Body of pancreas (tissue), 4 donors: ENCODE data around the gene FFAR4. TPM values are rescaled to one million over a fixed set of nuclear protein-coding genes. Genes with fewer than 3 reads are reported as not detected.

Source experiments
- ATAC-seq: fragments of 150-250 bp; one replicate; pipeline ENCODE4 v1.9.1; 2016
- DNase-seq, 4 donors: peaks; one replicate each; pipeline ENCODE4 v3.0.0-alpha.2; 2019
- H3K27ac ChIP-seq, 4 donors: fragments of 200-600 bp; sonication (generic); 1 replicate in 3 of 4; 2 replicates in 1 of 4; pipeline versions ENCODE4 v1.5.1 to v1.6.1; 2016 to 2019; ENCODE audit warnings: mild to moderate bottlenecking in 1 of 4, mixed read lengths in 1 of 4, moderate library complexity in 1 of 4
- H3K27me3 ChIP-seq, 2 donors: fragments of 200-600 bp; sonication (generic); one replicate each; pipeline ENCODE4 v1.6.0; 2016; ENCODE audit warnings: mild to moderate bottlenecking in 1 of 2
- H3K36me3 ChIP-seq, 2 donors: fragments of 200-600 bp; sonication (generic); replicated peaks in 1 of 2; 2 replicates each; pipeline ENCODE4 v1.5.1; 2016; ENCODE audit warnings: low read depth in 2 of 2; ENCODE audit not compliant: insufficient read depth in 1 of 2
- H3K4me1 ChIP-seq: fragments of 200-600 bp; sonication (generic); one replicate; pipeline ENCODE4 v1.6.0; 2016
- H3K4me3 ChIP-seq, 2 donors: fragments of 200-600 bp; sonication (generic); 1 replicate in 1 of 2; 2 replicates in 1 of 2; pipeline ENCODE4 v1.5.1; 2016 to 2019
- H3K9me3 ChIP-seq, 3 donors: fragments of 200-600 bp; sonication (generic); 1 replicate in 2 of 3; 2 replicates in 1 of 3; pipeline ENCODE4 v1.5.1; 2016
- POLR2A ChIP-seq, 3 donors: fragments of 450-650 bp; IDR thresholded peaks; one replicate each; pipeline ENCODE4 v1.6.1; 2016; ENCODE audit warnings: antibody characterized with exemption in 3 of 3, mild to moderate bottlenecking in 2 of 3
- WGBS, 2 donors: methylation state at CpG; one replicate each; pipeline ENCODE4 v1.1.5; 2017; 5-methylcytosine and 5-hydroxymethylcytosine counted together
- intact Hi-C: fragments of 100-400 bp; cut with DNase I; formaldehyde crosslinking; loops from one replicate; pipeline ENCODE4 v1.15.1; 2023
- total RNA-seq, 2 donors: library from RNA; depleted of rRNA; stranded (reverse); fragments of >200 nt; gene quantifications; one replicate each; pipeline ENCODE4 v1.1.0, GENCODE V29; 2016
- TF ChIP-seq, protein P1 (sequence below), 7 experiments: fragments of 450-650 bp in 4 of 7; fragments of 200-600 bp in 3 of 7; sonication (generic) in 3 of 7; IDR thresholded peaks; one replicate each; pipeline ENCODE4 v1.5.1; 2016 to 2019; ENCODE audit warnings: antibody characterized with exemption in 7 of 7

FFAR4 gene
- total RNA-seq, 2 donors from 2014 or later = 0.78 to 2.3 TPM

GRCh38 chr10:93630625-93631557 is 64.4 kb downstream of the FFAR4 start:
- WGBS, 2 donors = 71 to 76% methylated on average over 15 of the region's 15 CpGs
- no peaks in the 10 kb centered on the region for H3K4me1 ChIP-seq
- intact Hi-C loops = no loop called here

More at GRCh38 chr10:93630625-93631557, 64.4 kb downstream of the FFAR4 start:
- no peaks in the 10 kb centered on the region for H3K9me3 ChIP-seq
- no peak for TF ChIP-seq POLR2A (IDR thresholded peaks at IDR 0.05)
- TF ChIP-seq, protein P1, sequence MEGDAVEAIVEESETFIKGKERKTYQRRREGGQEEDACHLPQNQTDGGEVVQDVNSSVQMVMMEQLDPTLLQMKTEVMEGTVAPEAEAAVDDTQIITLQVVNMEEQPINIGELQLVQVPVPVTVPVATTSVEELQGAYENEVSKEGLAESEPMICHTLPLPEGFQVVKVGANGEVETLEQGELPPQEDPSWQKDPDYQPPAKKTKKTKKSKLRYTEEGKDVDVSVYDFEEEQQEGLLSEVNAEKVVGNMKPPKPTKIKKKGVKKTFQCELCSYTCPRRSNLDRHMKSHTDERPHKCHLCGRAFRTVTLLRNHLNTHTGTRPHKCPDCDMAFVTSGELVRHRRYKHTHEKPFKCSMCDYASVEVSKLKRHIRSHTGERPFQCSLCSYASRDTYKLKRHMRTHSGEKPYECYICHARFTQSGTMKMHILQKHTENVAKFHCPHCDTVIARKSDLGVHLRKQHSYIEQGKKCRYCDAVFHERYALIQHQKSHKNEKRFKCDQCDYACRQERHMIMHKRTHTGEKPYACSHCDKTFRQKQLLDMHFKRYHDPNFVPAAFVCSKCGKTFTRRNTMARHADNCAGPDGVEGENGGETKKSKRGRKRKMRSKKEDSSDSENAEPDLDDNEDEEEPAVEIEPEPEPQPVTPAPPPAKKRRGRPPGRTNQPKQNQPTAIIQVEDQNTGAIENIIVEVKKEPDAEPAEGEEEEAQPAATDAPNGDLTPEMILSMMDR (IDR thresholded peaks at IDR 0.05) = no peak
- no peak overlapping the region for H3K27ac ChIP-seq
- no peaks in the 10 kb centered on the region for H3K36me3 ChIP-seq
- peak in 1 of 4 donors; percentile 13 for DNase-seq
- no peak overlapping the region for H3K4me3 ChIP-seq
- ATAC-seq = no peak
- H3K27me3 ChIP-seq = no peaks in the 10 kb centered on the region

Other genes starting within 250 kb of the FFAR4 start
- gene MYOF, start 84.3 kb upstream of the FFAR4 start, total RNA-seq = 10 to 100 TPM; 21.1 to 25.7 TPM
- gene CEP55, start 70.1 kb upstream of the FFAR4 start, total RNA-seq = not detected
- 100 to 1,000 TPM in 1 of 2 donors, 10 to 100 TPM in 1; 22.1 to 136 TPM for gene RBP4, start 34.6 kb downstream of the FFAR4 start, total RNA-seq
- gene PDE6C, start 45.9 kb downstream of the FFAR4 start, total RNA-seq = not detected
- gene FRA10AC1, start 135.9 kb downstream of the FFAR4 start, total RNA-seq = 10 to 100 TPM; 20.0 to 23.7 TPM
- gene LGI1, start 191.3 kb downstream of the FFAR4 start, total RNA-seq = not detected